ENCODE data around the gene OSBPL3. TPM values are rescaled to one million over a fixed set of nuclear protein-coding genes. Genes with fewer than 3 reads are reported as not detected.

Gene OSBPL3
- polyA plus RNA-seq, 1 of the 3 experiments (the other 2 are of a cell fraction), result 23.2 TPM

DNA sequence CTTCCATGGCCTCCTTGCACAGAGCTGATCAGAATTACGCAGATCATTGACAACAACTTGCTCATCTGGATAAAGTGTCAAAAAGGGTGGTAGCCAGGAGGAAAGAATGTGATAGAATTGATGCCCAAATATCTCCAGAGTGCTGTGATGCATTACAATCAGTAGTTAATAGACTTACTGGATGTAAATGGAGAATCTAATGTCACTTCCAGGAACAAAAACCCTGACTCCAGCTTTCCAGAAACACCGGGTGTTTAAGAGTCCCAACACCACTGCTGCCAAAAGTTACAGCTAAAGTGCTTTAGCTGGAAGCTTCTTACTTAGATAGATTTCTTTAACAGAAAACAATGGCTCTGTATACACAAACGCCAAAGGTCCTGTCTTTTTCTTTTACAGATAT, 25.7 kb upstream of the OSBPL3 start:
- POLR2A ChIA-PET, result no interaction called here

GRCh38 chr7:25002786-25003185, 22.8 kb upstream of the OSBPL3 start:
- no peak overlapping the region for H2AFZ ChIP-seq (ENCODE audit: low read depth)

More for the DNA sequence above, 25.7 kb upstream of the OSBPL3 start:
- Histone ChIP-seq H3F3A (replicated peaks; ENCODE audit: insufficient read depth) (no peaks in the 10 kb centered on the region), H3K4me2 (no peak overlapping the region), H3K4me1 (ENCODE audit: control insufficient read depth in 1 of 2, insufficient read depth in 2 of 2, low read depth in 1 of 2, low read length in 1 of 2) (peaks cover 0 to 3% of the 10 kb centered on the region in 2 experiments; a peak in 1 of 4 replicates), H3K9me2 (no peaks in the 10 kb centered on the region), H3K9me3 (peaks cover 3% of the 10 kb centered on the region; the same call in 1 of the 2 replicates), H3K36me3 (replicated peaks in 1 of 2; ENCODE audit: control insufficient read depth in 1 of 2, insufficient read depth in 2 of 2, low read length in 1 of 2) (no peaks in the 10 kb centered on the region), H3K79me2 (ENCODE audit: insufficient read depth) (no peaks in the 10 kb centered on the region), H3K9ac (no peak overlapping the region), H3K27ac (ENCODE audit: low read depth in 2 of 2, low read length in 1 of 2) (no peak overlapping the region), H4K20me1 (ENCODE audit: insufficient read depth) (no peaks in the 10 kb centered on the region), H3K27me3 (ENCODE audit: insufficient read depth) (no peaks in the 10 kb centered on the region), H2AFZ (ENCODE audit: low read depth) (no peak overlapping the region), H3K4me3 (ENCODE audit: low read depth in 2 of 2, low read length in 1 of 2) (no peak overlapping the region)
- no peak for TF ChIP-seq POLR2AphosphoS5 (IDR thresholded peaks at IDR 0.05; ENCODE audit: low read depth, low read length)
- CTCF ChIA-PET, result interaction anchor here (0.9 kb wide), 1 partner anchor 25 kb away, joined by 3 read pairs; no protein-coding TSS in a partner anchor
- no peak for DNase-seq
- WGBS (ENCODE audit: low lambda C conversion rate), result 70% methylated on average over 3 of the region's 3 CpGs

More at GRCh38 chr7:25002786-25003185, 22.8 kb upstream of the OSBPL3 start:
- Histone ChIP-seq H3K36me3 (replicated peaks in 1 of 2; ENCODE audit: control insufficient read depth in 1 of 2, insufficient read depth in 2 of 2, low read length in 1 of 2) (no peaks in the 10 kb centered on the region), H3K4me2 (no peak overlapping the region), H3K27me3 (ENCODE audit: insufficient read depth) (no peaks in the 10 kb centered on the region), H3K9me2 (no peaks in the 10 kb centered on the region), H3K9me3 (peaks cover 6% of the 10 kb centered on the region; the same call in 1 of the 2 replicates), H3K79me2 (ENCODE audit: insufficient read depth) (no peaks in the 10 kb centered on the region), H3K27ac (ENCODE audit: low read depth in 2 of 2, low read length in 1 of 2) (no peak overlapping the region), H4K20me1 (ENCODE audit: insufficient read depth) (no peaks in the 10 kb centered on the region), H3K4me3 (ENCODE audit: low read depth in 2 of 2, low read length in 1 of 2) (no peak overlapping the region), H3K9ac (no peak overlapping the region), H3K4me1 (ENCODE audit: control insufficient read depth in 1 of 2, insufficient read depth in 2 of 2, low read depth in 1 of 2, low read length in 1 of 2) (peaks cover 0 to 3% of the 10 kb centered on the region in 2 experiments; a peak in 1 of 4 replicates), H3F3A (replicated peaks; ENCODE audit: insufficient read depth) (no peaks in the 10 kb centered on the region)
- TF ChIP-seq, protein P1, sequence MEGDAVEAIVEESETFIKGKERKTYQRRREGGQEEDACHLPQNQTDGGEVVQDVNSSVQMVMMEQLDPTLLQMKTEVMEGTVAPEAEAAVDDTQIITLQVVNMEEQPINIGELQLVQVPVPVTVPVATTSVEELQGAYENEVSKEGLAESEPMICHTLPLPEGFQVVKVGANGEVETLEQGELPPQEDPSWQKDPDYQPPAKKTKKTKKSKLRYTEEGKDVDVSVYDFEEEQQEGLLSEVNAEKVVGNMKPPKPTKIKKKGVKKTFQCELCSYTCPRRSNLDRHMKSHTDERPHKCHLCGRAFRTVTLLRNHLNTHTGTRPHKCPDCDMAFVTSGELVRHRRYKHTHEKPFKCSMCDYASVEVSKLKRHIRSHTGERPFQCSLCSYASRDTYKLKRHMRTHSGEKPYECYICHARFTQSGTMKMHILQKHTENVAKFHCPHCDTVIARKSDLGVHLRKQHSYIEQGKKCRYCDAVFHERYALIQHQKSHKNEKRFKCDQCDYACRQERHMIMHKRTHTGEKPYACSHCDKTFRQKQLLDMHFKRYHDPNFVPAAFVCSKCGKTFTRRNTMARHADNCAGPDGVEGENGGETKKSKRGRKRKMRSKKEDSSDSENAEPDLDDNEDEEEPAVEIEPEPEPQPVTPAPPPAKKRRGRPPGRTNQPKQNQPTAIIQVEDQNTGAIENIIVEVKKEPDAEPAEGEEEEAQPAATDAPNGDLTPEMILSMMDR (IDR thresholded peaks at IDR 0.05), result no peak
- TF ChIP-seq SIN3A (IDR thresholded peaks at IDR 0.05; ENCODE audit: borderline replicate concordance, low read depth, low read length) (no peak), ELF1 (IDR thresholded peaks at IDR 0.05) (no peak), GATA2 (CRISPR knock-in tag; IDR thresholded peaks at IDR 0.05) (no peak), USF1 (IDR thresholded peaks at IDR 0.05; ENCODE audit: borderline replicate concordance, low read depth) (no peak), RFX5 (IDR thresholded peaks at IDR 0.05; ENCODE audit: low read length) (no peak), TAF1 (IDR thresholded peaks at IDR 0.05; ENCODE audit: borderline replicate concordance, low read depth, low read length) (no peak), TCF12 (IDR thresholded peaks at IDR 0.05) (no peak), TEAD4 (IDR thresholded peaks at IDR 0.05; ENCODE audit: borderline replicate concordance, insufficient read depth) (no peak), MEF2A (IDR thresholded peaks at IDR 0.05; ENCODE audit: borderline replicate concordance, low read depth) (no peak), YY1 (IDR thresholded peaks at IDR 0.05; ENCODE audit: low read depth) (no peak), RCOR1 (IDR thresholded peaks at IDR 0.05; ENCODE audit: low read length) (no peak), JUND (IDR thresholded peaks at IDR 0.05) (no peak), RXRA (IDR thresholded peaks at IDR 0.05; ENCODE audit: borderline replicate concordance, low read depth) (no peak), NFIC (IDR thresholded peaks at IDR 0.05; ENCODE audit: borderline replicate concordance) (no peak)
- TF ChIP-seq, protein P2, sequence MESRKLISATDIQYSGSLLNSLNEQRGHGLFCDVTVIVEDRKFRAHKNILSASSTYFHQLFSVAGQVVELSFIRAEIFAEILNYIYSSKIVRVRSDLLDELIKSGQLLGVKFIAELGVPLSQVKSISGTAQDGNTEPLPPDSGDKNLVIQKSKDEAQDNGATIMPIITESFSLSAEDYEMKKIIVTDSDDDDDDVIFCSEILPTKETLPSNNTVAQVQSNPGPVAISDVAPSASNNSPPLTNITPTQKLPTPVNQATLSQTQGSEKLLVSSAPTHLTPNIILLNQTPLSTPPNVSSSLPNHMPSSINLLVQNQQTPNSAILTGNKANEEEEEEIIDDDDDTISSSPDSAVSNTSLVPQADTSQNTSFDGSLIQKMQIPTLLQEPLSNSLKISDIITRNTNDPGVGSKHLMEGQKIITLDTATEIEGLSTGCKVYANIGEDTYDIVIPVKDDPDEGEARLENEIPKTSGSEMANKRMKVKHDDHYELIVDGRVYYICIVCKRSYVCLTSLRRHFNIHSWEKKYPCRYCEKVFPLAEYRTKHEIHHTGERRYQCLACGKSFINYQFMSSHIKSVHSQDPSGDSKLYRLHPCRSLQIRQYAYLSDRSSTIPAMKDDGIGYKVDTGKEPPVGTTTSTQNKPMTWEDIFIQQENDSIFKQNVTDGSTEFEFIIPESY (IDR thresholded peaks at IDR 0.05; ENCODE audit: borderline replicate concordance, low read depth), result no peak
- POLR2A ChIA-PET, result no interaction called here
- CTCF ChIA-PET, result interaction anchor here (0.8 to 1.1 kb wide), 2 partner anchors 50 to 190 kb away, joined by 3 read pairs; no protein-coding TSS in a partner anchor
- no peak for DNase-seq
- 60% methylated on average over 1 of the region's 1 CpG for WGBS (ENCODE audit: low lambda C conversion rate)

Data from SK-N-SH (cell line).